CD4-positive, alpha-beta T cell treated with Interleukin-6 for 4 hours (primary cell): ENCODE measurements around the gene USP24.
"Not testable (repeated sequence)": the region's sequence is repeated elsewhere in the genome, so short reads cannot be mapped to it uniquely, and the experiment has no call there.

Experiments
- DNase-seq: peaks from one replicate; pipeline ENCODE4 v3.0.0-alpha.2; 2020; ENCODE audit warnings: mixed read lengths

USP24 gene

DNA sequence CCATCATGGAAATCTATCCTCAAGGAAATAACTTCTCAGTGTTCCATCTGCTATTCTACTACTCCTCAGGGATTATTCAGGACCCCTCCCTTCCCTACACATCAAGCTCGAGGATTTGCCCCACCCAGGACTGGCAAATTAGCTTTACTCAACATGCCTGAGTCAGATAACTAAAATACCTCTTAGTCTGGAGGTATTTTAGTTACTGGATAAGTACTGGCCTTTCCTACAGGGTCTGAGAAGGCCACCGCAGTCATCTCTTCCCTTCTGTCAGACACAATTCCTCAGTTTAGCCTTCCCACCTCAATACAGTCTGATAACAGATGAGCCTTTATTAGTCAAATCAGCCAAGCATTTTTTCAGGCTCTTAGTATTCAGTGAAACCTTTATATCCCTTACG lies 188.5 kb downstream of the USP24 start:
- DNase-seq = not testable (repeated sequence)

DNA sequence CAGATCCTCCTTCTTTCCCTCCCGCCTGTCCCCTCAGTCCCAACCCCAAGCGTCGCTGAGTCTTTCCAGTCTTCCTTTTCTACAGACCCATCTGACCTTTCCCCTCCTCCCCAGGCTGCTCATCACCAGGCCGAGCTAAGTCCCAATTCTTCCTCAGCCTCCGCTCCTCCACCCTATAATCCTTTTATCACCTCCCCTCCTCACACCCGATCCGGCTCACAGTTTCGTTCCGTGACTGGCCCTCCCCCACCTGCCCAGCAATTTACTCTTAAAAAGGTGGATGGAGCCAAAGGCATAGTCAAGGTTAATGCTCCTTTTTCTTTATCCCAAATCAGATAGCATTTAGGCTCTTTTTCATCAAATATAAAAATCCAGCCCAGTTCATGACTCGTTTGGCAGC lies 191.0 kb downstream of the USP24 start:
- not testable (repeated sequence) for DNase-seq

DNA sequence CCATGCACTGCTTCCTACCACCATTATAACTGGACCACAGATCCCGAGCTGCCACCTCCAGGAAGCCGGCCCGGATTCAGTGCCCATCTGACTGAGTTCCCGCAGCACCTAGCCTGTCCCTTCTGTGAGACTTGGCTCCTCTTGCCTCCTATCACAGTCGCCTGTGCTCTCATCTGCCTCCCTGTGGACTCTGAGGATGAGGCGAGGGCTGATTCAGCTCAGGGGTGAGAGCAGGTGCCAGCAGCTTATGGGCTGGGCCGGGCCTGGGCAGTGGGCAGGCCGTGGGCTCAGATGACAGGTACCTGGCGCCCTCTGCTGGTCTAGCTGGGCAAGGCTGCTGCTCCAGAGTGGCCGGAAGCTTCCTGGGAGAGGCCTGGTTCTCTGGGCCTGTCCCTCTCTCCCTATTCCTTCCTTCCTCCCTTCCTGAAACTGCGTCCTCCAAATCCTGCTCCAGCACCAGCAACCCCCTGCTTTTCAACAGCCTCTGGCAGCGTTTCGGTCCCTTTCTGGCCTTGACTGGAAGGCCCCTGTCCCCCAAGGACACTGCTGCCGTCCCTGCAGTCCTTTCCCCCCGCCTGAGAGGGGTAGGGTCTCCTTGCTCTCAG lies 193.1 kb downstream of the USP24 start:
- DNase-seq = peak; percentile 63

GRCh38 chr1:55018395-55018794 lies 196.8 kb downstream of the USP24 start:
- no peak for DNase-seq
